ENCODE results near the gene RGS12.

DNA sequence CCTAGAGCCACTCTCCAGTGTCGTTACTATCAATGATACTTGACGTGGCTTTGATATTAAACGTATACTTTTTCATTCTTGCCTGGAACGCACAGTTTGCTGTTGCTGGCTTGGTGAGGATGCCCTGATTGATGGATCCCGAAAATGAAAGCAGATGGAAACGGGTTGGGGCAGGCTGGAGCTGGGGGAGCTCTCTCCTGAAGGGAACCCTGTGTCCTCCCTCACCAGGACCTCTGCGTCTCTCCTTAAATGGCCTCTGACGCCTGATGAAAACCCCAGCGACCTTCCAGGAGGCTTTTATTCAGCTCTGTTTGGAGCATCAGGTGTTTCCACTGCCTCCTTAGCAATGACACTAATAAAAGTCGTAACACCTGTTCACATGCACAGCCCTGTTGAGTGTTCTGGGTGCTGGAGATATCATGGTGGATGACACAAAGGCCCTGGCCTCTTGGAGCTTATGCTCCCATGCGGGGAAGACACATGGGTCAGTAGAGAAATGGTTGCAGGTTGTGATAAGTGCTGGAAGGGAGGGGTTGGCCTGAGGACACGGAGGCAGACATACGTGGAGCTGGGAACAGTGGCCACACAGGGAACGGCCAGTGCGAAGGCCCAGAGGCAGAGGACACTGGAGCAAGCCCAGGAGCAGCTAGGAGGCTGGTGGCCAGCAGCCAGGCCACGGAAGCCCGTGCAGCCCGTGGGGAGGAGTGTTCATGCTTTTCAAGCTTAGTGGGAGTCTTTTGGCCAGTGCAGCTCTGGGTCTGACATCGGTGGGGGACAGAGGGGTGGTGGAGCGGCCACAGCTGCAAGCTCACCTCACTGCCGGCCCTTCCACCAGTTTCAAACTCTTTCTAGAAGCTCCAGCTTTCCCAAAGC lies 36.4 kb upstream of the RGS12 start:
- TF ChIP-seq CTCF (IDR thresholded peaks at IDR 0.05 in 8 of 11, conservative IDR thresholded peaks at IDR 0.05 in 3 of 11), result no peak
- TF ChIP-seq POLR2AphosphoS5 (IDR thresholded peaks at IDR 0.05), result no peak

Data from spleen (tissue), 7 donors.